Loucy (cell line): ENCODE results near the gene IFI44L.

Source experiments
- EZH2phosphoT487 ChIP-seq: fragments of 200-600 bp; IDR thresholded peaks from 2 replicates; pipeline ENCODE4 v1.6.1; 2018; ENCODE audit warnings: antibody characterized with exemption, mild to moderate bottlenecking, moderate library complexity, borderline replicate concordance
- TF ChIP-seq, protein P1 (sequence below): fragments of 200-600 bp; sonication (generic); conservative IDR thresholded peaks from 2 replicates; pipeline ENCODE4 v1.5.1; 2014; ENCODE audit warnings: mild to moderate bottlenecking, antibody characterized with exemption, low read length

DNA sequence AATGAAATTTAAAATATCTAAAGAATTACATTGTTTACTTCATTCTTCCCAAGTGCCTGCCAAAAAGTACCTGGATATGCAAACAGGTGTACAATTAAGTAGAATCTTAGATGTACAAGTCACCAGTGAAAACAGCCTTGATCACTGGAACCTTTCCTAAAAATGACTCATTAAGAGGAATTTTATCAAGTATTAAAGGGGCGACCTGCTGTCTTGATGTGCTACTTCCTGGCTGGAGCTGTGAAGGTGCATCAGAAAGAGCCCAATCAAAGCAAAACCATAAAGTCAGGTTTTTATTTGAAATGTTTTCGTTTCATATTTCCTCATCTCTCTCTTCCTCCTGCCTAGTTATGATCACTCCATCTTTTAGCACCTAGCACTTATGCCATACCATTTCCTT is 62.8 kb downstream of the IFI44L start:
- TF ChIP-seq, protein P1, sequence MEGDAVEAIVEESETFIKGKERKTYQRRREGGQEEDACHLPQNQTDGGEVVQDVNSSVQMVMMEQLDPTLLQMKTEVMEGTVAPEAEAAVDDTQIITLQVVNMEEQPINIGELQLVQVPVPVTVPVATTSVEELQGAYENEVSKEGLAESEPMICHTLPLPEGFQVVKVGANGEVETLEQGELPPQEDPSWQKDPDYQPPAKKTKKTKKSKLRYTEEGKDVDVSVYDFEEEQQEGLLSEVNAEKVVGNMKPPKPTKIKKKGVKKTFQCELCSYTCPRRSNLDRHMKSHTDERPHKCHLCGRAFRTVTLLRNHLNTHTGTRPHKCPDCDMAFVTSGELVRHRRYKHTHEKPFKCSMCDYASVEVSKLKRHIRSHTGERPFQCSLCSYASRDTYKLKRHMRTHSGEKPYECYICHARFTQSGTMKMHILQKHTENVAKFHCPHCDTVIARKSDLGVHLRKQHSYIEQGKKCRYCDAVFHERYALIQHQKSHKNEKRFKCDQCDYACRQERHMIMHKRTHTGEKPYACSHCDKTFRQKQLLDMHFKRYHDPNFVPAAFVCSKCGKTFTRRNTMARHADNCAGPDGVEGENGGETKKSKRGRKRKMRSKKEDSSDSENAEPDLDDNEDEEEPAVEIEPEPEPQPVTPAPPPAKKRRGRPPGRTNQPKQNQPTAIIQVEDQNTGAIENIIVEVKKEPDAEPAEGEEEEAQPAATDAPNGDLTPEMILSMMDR = no peak
- TF ChIP-seq EZH2phosphoT487 = no peak
